GM12801 (cell line): ENCODE results near the gene ARHGEF7.

Source experiments
- TF ChIP-seq, protein P1 (sequence below): IDR thresholded peaks from one replicate; pipeline ENCODE4 v1.5.1; 2011; ENCODE audit warnings: control low read depth; ENCODE audit not compliant: insufficient read length; ENCODE audit errors: extremely low read depth

The ARHGEF7 gene, protein sequence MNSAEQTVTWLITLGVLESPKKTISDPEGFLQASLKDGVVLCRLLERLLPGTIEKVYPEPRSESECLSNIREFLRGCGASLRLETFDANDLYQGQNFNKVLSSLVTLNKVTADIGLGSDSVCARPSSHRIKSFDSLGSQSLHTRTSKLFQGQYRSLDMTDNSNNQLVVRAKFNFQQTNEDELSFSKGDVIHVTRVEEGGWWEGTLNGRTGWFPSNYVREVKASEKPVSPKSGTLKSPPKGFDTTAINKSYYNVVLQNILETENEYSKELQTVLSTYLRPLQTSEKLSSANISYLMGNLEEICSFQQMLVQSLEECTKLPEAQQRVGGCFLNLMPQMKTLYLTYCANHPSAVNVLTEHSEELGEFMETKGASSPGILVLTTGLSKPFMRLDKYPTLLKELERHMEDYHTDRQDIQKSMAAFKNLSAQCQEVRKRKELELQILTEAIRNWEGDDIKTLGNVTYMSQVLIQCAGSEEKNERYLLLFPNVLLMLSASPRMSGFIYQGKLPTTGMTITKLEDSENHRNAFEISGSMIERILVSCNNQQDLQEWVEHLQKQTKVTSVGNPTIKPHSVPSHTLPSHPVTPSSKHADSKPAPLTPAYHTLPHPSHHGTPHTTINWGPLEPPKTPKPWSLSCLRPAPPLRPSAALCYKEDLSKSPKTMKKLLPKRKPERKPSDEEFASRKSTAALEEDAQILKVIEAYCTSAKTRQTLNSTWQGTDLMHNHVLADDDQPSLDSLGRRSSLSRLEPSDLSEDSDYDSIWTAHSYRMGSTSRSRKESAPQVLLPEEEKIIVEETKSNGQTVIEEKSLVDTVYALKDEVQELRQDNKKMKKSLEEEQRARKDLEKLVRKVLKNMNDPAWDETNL

DNA sequence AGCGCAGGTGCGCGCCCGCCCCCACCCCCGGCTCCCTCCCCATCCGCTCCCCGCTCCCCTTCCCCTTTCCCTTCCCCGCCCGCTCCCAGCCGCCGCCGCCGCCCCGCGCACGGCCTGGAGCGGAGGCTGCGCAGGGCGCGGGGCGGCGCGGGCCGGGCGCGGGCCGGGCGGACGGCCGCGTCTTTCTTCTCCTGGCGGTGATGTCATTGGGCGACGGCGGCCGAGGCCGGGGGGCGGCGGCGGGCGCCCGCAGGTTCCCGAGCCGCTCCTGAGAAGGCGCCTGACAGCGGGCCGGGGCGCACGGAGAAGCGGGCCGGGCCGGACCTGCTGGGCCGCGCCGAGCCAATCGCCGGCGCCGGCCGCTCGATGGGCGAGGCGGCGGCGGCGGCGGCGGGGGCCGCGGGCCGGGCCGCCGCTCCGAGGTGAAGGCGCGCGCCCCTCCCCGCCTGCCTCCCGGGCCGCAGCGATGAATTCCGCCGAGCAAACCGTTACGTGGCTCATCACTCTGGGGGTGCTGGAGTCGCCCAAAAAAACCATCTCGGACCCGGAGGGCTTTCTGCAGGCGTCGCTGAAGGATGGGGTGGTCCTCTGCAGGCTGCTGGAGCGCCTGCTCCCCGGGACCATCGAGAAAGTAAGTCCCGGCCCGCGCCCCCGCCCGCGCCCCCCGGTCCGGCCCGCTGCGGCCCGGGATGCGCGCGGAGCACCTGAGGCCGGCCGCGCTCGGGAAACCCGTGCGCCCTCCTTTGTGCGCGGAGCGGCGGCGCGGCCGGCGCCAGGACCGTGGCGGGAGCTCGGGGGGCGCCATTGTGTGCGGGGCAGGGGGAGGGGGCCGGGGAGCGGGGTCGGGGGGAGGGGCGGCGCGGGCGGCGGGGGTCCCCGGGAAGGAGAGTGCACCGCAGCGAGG is at the start of gene ARHGEF7:
ARHGEF7 (plus strand) TSS at position 250 of the 904 bp plus-strand sequence; CDS start at position 467, 217 bp downstream.
- TF ChIP-seq, protein P1, sequence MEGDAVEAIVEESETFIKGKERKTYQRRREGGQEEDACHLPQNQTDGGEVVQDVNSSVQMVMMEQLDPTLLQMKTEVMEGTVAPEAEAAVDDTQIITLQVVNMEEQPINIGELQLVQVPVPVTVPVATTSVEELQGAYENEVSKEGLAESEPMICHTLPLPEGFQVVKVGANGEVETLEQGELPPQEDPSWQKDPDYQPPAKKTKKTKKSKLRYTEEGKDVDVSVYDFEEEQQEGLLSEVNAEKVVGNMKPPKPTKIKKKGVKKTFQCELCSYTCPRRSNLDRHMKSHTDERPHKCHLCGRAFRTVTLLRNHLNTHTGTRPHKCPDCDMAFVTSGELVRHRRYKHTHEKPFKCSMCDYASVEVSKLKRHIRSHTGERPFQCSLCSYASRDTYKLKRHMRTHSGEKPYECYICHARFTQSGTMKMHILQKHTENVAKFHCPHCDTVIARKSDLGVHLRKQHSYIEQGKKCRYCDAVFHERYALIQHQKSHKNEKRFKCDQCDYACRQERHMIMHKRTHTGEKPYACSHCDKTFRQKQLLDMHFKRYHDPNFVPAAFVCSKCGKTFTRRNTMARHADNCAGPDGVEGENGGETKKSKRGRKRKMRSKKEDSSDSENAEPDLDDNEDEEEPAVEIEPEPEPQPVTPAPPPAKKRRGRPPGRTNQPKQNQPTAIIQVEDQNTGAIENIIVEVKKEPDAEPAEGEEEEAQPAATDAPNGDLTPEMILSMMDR, result no peak

GRCh38 chr13:111065698-111066097 is 49.4 kb upstream of the ARHGEF7 start:
- TF ChIP-seq, protein P1, result no peak

GRCh38 chr13:111066544-111066943 is 48.6 kb upstream of the ARHGEF7 start:
- TF ChIP-seq, protein P1, result no peak

DNA sequence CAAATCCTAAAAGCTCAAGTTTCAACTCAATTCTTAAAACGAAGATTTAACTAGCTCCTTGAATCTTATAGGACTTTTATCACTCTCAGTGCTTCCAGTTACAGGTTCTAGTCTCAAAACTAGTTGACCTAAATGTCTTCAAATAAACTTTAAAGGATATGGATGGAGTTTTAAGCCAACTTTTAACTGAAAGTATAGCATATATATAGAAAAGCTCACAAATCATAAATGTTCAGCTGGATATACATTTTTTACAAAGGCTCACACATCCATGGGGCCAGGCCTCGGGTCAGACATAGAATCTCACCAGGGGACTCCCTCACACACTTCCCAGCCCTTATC is 47.1 kb upstream of the ARHGEF7 start:
- TF ChIP-seq, protein P1, result no peak

GRCh38 chr13:111074826-111075225 is 40.3 kb upstream of the ARHGEF7 start:
- TF ChIP-seq, protein P1, result no peak

DNA sequence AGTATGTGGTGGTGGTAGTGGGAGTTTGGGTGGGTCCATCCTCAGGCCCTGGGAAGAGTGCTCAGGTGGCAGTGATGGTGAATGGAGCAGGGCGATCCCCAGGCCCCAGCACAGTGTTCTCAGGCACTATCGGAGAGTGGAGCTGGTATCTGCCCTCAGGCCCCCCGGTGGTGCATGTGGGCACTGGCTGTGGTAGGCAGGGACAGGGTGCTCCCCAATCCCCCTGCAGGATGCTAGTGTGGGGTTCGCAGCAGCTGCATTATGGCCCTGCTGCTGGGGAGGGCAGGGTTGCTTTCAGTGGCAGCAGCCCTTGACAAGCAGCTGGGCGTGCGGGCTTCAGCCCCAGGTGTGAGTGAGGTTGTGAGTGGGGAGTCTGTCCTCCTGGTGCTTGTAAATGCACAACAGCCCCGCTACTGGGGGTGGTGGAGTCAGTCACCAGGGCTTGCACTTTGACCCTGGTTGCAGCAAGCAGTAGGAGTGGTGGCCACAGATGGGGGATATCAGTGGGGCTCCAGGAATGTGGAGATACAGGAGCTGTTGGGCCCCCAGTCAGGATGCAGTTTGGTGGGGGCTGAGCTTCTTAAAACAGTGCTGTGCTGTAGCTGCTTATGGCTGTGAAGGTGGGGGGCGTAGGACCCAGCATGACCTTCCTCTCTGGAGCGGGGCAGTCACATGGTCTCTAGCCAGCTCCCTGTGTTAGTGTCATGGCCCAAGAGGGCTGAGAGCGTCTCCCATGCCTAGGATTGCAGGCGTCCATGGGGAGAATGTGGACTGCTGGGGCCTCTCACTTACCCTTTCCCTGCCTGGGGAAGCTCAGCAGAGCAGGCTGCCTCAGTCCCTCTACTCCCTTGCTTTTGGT is 38.7 kb upstream of the ARHGEF7 start:
- TF ChIP-seq, protein P1, result no peak
